Measurements from ENCODE around the gene BABAM2.

DNA sequence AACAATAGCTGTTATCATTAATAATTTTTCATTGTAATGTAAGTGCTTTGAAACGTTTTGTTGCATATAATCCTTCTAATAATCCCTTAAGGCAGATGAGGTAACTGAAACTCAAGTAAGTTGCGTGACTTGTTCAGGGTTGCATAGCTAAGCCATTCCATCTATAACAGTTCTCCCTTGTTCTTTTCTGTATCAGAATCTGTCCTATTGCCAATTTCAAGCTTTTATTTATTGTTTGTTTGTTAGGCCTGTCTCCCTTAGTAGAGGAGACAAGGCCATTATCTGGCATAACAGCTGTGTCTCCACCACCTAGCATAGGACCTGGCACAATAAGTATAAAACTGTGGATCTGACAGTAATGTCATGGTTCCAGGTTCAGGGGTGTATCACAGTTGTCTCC lies 19.4 kb downstream of the BABAM2 start:
- TF ChIP-seq, protein P1, sequence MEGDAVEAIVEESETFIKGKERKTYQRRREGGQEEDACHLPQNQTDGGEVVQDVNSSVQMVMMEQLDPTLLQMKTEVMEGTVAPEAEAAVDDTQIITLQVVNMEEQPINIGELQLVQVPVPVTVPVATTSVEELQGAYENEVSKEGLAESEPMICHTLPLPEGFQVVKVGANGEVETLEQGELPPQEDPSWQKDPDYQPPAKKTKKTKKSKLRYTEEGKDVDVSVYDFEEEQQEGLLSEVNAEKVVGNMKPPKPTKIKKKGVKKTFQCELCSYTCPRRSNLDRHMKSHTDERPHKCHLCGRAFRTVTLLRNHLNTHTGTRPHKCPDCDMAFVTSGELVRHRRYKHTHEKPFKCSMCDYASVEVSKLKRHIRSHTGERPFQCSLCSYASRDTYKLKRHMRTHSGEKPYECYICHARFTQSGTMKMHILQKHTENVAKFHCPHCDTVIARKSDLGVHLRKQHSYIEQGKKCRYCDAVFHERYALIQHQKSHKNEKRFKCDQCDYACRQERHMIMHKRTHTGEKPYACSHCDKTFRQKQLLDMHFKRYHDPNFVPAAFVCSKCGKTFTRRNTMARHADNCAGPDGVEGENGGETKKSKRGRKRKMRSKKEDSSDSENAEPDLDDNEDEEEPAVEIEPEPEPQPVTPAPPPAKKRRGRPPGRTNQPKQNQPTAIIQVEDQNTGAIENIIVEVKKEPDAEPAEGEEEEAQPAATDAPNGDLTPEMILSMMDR (IDR thresholded peaks at IDR 0.05): no peak
- TF ChIP-seq POLR2A (IDR thresholded peaks at IDR 0.05): no peak

Measured in right lobe of liver (tissue), 4 donors.